Renal cortical epithelial cell (primary cell): ENCODE data around the gene DIO2. TPM values are rescaled to one million over a fixed set of nuclear protein-coding genes. Genes with fewer than 3 reads are reported as not detected.
A peak's percentile ranks its signal among the peaks of the same experiment; 100 is the strongest.

Source experiments
- DNase-seq: peaks from one replicate; pipeline ENCODE4 v3.0.0-alpha.2; 2011; ENCODE audit warnings: low read depth
- total RNA-seq: library from RNA; depleted of rRNA; stranded (reverse); fragments of >200 nt; gene quantifications from 2 replicates; pipeline ENCODE4 v1.2.3, GENCODE V29; 2014

Gene DIO2
- total RNA-seq, 1 donor from 2014 or later = 1.3 TPM

DNA sequence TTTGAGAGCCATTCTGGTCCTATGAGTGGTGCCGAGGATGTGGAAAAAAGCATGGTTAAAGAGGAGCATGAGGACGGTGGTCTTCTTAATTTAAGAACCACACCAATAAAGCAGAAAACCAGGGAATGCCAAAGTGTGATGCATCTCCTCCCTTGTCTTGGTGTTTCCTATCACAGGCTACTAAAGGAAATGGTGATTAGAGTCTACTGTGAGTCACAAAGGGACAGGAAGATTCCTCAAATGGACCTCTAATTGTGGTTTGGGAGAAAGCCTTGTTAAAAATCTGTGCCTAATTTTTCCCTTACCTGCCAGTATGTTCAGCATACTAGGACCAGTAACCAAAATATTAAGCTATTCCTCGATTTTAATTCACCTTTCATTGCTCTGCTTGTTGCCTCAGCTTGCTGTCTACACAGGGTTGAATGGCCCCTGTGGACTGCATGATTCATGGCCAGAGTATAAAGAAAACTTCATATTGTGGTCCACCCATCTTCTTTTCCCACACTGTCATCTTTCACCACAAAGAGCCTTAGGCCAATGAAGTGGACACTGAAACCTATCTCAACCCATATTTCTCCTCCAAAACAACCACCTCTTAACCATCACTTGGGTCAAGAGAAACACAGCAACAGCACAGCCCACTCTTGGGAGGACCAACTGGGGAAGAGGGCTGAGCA, 38.8 kb downstream of the DIO2 start:
- no peak for DNase-seq

DNA sequence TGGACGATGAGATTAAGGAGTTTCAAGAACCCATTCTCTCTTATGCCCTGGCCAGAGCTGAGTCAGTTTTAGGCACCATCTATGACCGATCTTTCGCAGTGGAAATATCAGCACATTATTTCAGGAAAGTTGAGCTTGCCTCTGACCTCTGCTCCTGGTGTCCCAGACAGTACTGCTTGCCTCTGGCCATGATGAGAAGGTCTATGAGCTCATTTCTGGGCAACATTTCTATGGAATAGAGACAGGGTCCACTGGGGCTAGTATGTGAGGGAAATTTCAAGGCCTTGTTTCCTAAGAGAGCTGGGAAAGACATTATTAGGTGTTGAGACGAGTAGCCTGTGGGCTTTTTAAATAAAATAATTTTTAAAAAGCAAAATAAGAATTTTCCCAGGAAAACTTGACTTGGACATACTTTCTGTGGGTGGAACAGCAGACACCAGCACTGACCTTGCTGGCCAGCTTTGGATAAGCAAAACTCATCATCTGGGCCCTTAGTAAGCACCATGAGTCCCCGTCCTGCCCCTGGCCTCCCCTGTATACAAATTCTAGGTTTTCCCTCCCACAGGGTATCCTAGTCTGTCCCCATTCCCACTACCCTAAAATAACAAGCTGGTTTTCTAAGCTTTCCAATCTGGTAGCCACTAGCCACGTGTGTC, 43.4 kb downstream of the DIO2 start:
- no peak for DNase-seq

DNA sequence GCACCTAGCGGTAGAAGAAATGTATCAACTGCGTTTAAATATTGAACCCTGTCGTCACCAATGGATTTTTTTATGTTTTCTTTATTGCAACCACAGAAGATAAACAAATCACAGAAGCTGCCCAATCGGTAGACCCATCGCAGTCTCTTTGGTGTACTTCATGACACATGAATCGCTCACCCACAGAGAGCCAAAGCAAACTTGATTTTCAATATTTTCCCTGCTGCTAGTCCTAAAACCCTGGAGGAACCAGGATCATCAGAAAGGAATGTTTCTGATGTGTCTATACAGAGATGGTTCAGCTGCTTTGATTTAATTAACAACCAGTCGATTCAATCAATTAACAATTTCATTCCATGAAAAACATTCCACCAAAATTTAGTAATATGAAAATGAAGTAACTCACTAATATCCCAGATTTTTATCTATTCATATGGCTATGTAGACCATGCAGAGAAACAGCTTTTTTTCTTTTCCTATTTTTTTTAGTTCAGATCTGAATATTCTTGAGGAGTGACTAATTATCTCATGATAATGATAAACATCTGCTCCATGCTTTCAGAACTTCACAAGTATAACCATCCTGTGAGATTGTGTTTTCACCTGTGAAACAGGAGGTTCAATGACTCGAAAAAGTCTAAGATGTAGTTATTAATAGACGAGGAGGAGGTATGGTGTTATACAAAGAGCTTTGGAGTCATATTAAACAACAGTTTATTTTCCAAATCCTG, 46.1 kb downstream of the DIO2 start:
- no peak for DNase-seq

DNA sequence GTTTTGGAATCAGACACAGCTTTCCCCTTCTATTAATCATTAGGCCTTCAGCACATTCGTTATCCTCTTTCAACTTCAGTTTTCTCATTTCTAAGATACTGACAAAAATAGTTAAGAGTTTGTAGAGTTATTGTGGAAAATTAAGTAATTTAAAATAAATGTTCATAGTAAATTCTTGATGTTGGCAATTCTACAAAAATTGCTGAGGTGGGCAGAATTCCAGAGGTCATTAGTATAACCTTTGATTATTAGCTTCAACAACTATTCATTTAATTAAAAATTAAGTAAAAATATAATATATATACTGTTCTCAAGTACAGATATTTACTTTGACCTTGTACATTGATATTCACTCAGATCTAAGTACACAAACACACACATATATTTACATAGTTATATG, 58.5 kb downstream of the DIO2 start:
- no peak for DNase-seq

DNA sequence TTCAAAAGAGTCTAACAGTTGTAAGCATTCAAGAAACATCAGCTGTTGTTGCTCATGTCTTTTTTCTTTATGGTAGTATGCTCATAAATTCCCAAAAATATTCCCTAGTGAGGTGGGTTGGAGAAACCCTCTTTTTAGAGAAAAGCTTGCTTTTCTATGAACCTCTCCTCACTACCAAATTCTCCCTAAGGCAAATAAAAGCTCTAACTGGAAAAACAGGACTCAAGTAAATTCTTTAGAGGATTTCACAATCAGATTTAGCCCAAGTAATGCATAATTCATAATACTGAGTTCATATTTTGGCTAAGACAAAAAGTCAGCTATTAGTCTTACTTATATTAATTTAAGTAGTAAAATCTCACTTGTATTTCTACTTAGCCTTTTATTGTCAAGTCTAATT, 59.1 kb downstream of the DIO2 start:
- peak; percentile 33 for DNase-seq

DNA sequence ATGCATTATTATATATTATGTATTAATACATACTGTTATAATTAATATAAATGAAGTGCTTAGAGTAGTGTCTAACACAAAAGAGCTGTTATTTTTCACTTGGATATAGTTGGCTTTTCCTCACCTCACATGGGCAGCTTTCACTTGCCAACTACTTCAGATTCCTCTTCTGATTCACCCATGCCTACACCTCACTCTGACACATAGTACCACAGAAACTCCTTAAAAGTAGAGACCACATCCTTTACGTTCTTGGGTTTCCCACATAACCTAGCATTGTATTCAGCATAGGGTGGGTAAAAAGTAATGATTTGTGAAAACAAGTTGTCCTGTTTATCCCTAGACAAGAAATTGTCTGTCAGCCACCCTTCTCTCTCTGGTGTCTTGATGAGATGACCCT, 61.0 kb downstream of the DIO2 start:
- peak; percentile 25 for DNase-seq
